Stimulated activated CD4-positive, alpha-beta T cell treated with anti-CD3 and anti-CD28 coated beads, Interleukin-12 subunit alpha, Interleukin-12 subunit beta, amount 100 ng/mL, for 48 hours (primary cell): ENCODE data around the gene MYO16.

ENCODE experiments used
- DNase-seq, 3 donors: peaks; one replicate each; pipeline ENCODE4 v3.0.0-alpha.2; 2020; ENCODE audit warnings: low read depth in 2 of 3, low spot score in 1 of 3

Gene MYO16

GRCh38 chr13:108789476-108789875, 160.1 kb downstream of the MYO16 start:
- DNase-seq = no peak

- no peak for DNase-seq
These were observed 166.4 kb downstream of the MYO16 start for GRCh38 chr13:108795841-108796240.

DNA sequence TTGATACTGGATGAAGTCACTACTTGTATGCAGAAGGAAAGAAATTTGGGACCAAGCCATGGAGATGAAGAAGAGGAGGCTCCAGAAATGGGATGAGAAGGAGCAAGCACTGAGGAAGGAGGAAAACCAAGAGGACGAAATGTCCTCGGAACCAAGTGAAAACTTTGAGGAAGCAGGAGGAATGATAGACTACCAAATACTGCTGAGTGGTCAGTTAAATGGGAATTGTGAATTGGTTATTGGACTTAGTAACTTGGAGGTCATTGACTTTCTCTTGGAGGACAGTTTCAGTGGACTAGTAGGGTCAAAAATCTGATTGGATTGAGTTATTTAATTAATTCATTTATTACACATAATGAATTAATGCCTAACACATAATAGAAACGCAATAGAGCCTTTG, 167.9 kb downstream of the MYO16 start:
- no peak for DNase-seq

DNA sequence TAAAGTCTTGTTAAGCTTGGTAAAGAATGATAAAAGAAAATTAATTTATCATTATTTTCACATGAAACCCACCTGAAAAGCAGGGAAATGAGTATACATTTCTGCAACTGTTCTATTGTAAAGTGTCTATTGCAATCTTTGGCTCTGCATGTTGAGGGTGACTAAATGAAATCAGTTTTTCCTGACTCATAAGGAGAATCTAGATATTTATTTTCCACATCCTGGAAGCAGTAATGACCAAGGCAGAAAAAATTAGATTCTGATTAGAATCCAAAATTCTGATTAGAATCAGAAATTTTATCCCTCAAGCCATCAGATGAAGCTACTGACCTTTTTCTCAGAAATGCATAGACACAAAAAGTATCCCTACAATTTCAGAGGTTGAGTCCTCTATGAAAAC, 178.4 kb downstream of the MYO16 start:
- no peak for DNase-seq

DNA sequence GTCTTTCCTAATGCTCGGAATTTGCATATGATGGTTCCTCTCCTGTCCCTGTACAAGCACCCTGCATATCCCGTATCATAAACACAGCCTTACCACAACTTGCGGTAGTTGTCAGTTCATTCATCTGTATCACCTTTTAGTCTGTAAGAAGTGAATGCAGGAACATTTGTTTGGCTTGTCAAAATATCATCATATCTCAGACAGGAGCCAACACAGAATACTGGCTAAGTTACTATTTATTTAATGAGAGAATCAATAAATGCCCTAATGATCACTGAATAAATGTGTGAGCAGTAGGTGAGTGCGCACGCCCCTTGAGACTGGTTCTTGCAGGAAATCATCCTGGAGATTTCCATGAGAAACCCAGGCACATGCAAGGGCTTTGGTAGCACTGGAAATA, 182.8 kb downstream of the MYO16 start:
- no peak for DNase-seq

DNA sequence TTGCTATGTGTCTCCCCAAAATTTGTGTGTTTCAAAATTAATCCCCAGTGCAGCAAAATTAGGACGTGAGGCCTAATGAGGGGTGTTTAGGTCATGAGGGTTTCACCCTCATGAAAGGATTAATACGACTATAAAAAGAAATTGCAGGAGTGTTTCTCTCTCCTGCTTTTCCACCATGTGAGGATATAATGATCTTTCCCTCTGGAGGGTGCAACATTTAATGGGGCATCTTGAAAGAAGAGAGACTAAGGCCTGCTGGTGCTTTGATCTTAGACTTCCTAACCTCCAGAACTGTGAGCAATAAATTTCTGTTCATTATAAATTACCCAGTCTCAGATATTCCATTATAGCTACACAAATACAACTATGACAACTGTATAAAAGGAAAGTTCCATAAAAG, 183.2 kb downstream of the MYO16 start:
- no peak for DNase-seq

GRCh38 chr13:108813587-108814170, 184.3 kb downstream of the MYO16 start:
- DNase-seq = no peak

GRCh38 chr13:108816375-108816774, 187.0 kb downstream of the MYO16 start:
- no peak for DNase-seq

DNA sequence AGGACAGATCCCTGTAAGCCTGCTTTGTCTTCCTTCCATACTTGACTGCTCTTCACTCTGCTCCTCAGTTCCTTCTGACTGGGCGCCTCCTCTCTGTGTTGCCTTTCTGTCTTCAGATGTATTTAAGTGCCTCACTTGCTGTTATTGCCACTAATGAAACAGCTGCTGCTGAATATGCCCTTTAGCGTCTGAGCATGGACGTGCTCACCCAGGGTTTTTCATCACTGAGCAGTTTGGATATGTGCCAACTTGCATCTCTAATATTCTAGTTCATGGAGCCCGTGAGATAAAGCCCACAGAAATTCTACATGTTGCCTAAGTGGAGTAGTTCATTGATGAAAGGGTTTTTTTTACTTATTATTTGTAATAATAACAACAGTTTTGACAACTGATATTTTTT, 198.2 kb downstream of the MYO16 start:
- no peak for DNase-seq

GRCh38 chr13:108828086-108828815, 198.8 kb downstream of the MYO16 start:
- DNase-seq = no peak

- DNase-seq = no peak
These were observed 201.5 kb downstream of the MYO16 start for GRCh38 chr13:108830916-108831315.

DNA sequence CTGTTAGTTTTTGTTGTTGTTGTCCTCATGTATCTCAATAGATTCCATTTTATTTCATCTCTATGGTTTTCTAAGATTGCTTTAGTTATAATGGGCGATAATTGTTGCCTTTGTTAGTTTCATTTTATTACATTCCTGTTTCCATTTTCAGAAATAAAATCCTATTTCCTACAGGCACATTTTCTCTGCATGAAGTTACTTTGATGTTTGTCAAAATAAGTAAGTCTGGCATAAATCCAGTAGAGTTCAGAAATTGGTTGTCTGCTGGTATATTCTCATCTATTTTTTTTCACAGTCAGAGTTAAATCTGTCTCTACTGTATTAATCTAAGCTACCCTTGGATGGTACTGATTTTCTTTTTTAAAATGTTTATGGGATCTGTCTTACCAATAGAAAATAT, 204.1 kb downstream of the MYO16 start:
- no peak for DNase-seq

- DNase-seq = no peak
These were observed 204.8 kb downstream of the MYO16 start for GRCh38 chr13:108834193-108834592.

GRCh38 chr13:108835083-108835482, 205.7 kb downstream of the MYO16 start:
- no peak for DNase-seq

DNA sequence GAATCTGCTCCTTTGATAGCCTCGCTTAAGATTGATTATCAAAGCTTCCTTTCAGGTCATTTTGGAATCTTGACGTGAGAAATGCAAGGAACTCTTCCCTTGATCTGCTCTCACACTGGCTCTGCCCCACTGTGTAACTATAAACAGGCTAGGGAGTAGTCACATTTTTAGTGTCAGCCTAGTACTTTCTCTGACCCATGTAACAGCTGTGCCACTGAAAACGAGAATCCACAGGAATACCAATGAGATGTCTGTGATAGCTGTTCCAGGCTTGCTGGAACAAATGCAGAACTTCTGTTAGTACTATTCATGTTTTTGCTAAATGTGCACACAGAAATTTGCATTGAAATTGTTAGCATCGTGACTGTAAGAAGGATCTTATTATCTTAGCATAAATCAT, 221.3 kb downstream of the MYO16 start:
- DNase-seq = no peak

GRCh38 chr13:108851660-108852059, 222.2 kb downstream of the MYO16 start:
- no peak for DNase-seq

DNA sequence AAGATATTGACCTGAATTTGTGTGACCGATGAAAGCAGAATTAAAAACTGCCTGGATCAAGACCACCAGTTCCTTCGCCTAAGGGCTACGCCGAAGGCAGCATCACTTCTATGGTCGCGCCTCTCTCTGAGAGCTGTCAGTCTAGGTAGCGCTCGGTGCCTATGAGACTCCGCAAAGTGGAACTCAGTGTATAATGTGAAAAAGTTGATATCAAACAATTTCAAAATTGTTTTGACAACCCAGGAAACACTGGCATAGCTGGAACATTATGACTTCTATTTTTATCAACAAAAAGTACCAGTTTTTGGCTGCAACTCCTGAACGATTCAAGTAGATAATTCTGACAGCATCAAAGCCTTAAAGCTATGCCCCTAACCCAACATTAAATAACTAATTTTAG, 223.6 kb downstream of the MYO16 start:
- no peak for DNase-seq

DNA sequence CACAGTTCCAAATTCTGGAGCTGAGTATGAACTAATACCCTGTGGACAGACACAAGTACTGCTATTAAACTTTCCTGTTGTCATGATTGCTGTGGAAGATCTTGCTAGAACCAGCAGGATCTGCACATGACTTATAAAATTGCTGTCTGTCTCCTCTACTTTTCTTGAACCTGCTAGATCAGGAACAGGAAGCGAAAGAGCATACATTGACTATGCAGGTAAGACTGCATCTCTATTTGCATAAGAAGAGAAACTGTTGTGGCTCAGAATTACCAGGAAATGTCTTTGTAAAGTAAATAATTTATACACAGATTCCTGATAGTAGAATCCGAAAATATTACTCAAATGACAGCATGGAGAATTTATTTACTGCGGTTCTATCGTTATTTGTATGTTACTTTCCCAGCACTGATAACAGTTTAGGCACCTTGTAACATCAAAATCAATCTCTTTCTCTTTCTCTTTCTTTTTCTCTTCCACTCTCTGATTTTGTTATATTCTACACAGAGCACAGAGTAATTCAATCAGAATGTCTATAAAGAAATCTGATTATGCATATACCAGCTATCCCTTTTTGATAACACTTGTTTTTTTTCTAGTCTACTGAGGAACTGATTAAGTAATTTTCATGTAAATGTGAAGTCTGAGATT, 226.5 kb downstream of the MYO16 start:
- DNase-seq = no peak

DNA sequence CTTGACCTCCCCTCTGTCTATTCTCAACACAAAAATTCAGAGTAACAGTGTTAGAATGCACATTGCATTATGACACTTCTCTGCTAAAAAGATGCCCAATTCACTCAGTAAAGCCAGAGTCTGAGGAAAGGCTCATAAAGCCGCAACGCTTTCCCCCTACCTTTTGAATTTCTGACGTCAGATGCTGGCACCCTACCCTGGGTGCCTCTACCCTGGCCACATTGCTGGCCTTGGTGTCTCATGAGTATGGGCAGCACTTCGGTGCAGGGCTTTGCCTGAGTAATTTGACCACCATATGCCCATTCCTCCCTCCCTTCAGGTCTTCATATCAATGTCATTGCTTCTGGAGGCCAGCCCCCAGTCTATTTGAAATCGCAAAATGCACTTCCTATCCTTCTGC, 229.3 kb downstream of the MYO16 start:
- no peak for DNase-seq

DNA sequence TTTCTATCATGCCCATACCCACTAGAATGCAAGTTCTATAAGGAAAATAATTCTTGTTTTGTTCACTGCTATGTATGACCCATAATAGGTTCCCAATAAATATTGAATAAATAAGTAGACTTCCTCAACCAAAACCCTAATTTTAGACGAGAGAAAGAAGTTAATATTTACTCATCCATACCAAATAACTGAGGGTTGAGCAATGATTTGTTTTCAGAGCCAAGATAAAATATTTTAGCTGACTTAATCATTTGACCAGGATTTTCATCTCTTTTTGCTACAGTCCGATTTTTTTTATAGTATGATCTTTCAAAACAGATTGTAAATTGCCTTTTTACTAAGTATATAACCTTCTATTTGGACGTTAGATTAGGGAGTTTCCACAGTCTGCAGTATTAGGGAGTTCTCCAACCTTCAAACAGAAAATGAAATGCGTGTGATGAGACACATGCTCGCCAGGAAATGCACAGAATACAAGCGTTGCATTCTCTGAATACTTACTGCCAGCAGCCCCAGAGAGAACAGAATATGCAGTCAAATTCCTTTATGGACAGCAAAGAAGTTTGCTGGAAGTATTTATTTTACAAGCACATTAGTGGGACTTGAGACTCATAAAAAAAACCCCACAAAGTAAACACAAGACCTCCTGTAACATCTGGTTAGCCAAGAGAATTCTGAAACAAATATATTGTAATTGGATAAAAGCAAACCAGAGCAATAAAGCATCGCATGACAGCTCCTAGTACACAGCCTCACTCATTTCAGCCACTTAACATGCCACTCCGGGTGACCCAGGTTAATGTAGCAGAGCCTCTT, 230.0 kb downstream of the MYO16 start:
- DNase-seq = no peak

- no peak for DNase-seq
These were observed 231.0 kb downstream of the MYO16 start for GRCh38 chr13:108860418-108860817.

DNA sequence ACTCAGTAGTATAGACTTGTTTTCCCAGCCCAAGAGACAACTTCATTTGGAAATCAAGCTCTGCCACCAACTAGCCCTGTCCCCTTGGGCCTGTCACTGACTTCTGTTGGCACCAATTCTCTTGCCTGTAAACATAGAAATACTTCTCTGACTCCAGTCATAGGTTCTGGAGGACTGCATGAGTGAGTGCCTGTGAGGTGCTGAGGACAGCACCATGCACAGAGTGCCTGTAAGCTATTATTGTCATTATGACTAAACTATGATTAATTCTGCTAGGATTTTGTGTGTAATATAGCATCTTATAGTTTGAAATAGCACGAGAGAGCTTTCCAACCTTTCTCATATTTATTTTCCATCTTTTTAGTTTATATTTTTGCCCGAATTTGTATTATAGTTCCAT, 247.9 kb downstream of the MYO16 start:
- DNase-seq = no peak
